ENCODE measurements around the gene CACNA1S.

GRCh38 chr1:201011616-201012015, 100.6 kb downstream of the CACNA1S start:
- TF ChIP-seq EZH2 (IDR thresholded peaks at IDR 0.05; ENCODE audit: borderline replicate concordance, low read length) (no peak), CTCF (IDR thresholded peaks at IDR 0.05; ENCODE audit: low read length) (no peak)
